Heart left ventricle (tissue), 13 donors: ENCODE data around the gene PTPRN2.
"Not testable (repeated sequence)": the region's sequence is repeated elsewhere in the genome, so short reads cannot be mapped to it uniquely, and the experiment has no call there.

ENCODE experiments used
- CTCF ChIP-seq, 12 donors: fragments of 200-600 bp; sonication (generic) in 4 of 12; IDR thresholded peaks; one replicate each; pipeline versions ENCODE4 v1.5.0 to v1.8.0; 2018 to 2022; ENCODE audit warnings: antibody characterized with exemption in 12 of 12, mild to moderate bottlenecking in 5 of 12
- POLR2A ChIP-seq, 2 donors: fragments of 450-650 bp; IDR thresholded peaks; one replicate each; pipeline ENCODE4 v1.6.1; 2017; ENCODE audit warnings: antibody characterized with exemption in 2 of 2, mild to moderate bottlenecking in 2 of 2, moderate library complexity in 2 of 2
- donor health status: ischemic (EF 13 %, LVEDD 7.1; RV severe dilation, severe dysfunction).
- donor health status: DM: no; HTN: yes; CAD: no.
- donor health status: DM: no; HTN: no; CAD: no.
- donor health status: ischemic (EF 25% LVEDD 6.9; RV normal size, moderate dysfunction).
- donor health status: ischemic (EF 25% LVEDD 5.7; RV mildly dilated, moderate dysfunction).
- donor health status: ischemic (EF 35%, LVEDD 5.7; RV mildly dilated, moderate dysfunction).
- donor health status: nonischemic (EF 11% LVEDD 7.7; RV severe dilation, severe dysfunction).
- donor health status: DM: yes; HTN: yes; CAD: no.
- donor health status: PGD.
- donor health status: ischemic (EF 29% LVEDD 5.4; RV normal size, mild dysfunction).
- donor health status: nonischemic (EF 23%, LVEDD 6.1; RV moderate dilation, normal function).

DNA sequence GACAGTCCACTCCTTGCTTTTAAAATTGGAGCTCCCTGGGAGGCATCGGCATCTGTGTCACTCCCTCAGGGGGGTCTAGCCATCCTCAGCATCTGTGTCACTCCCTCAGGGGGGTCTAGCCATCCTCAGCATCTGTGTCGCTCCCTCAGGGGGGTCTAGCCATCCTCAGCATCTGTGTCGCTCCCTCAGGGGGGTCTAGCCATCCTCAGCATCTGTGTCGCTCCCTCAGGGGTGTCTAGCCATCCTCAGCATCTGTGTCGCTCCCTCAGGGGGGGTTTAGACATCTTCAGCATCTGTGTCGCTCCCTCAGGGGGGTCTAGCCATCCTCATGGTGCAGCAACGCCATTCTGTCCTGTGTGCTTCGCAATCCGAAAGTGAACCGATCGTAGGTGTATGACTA lies 651.9 kb downstream of the PTPRN2 start:
- not testable (repeated sequence) for TF ChIP-seq POLR2A, CTCF (IDR thresholded peaks at IDR 0.05)
